ENCODE data around the gene HCRT.

HCRT gene

GRCh38 chr17:42184713-42185620 lies at the start of gene HCRT:
Gene HCRT (minus strand): TSS chr17:42185452. CDS start chr17:42185365, 87 bp downstream.
- DNase-seq (ENCODE audit: low read depth): no peak
- no peak for TF ChIP-seq CTCF (conservative IDR thresholded peaks at IDR 0.05; ENCODE audit: control insufficient read depth, insufficient read depth, low read depth, low read length)
- no peak within 1 kb of the TSS for H3K4me3 ChIP-seq (ENCODE audit: control insufficient read depth, low read depth, low read length)

- TF ChIP-seq CTCF (conservative IDR thresholded peaks at IDR 0.05; ENCODE audit: control insufficient read depth, insufficient read depth, low read depth, low read length): no peak
- DNase-seq (ENCODE audit: low read depth): no peak
- no peak overlapping the region for H3K4me3 ChIP-seq (ENCODE audit: control insufficient read depth, low read depth, low read length)
Measured at GRCh38 chr17:42233994-42234393, 48.7 kb upstream of the HCRT start.

GRCh38 chr17:42233156-42233555 lies 47.9 kb upstream of the HCRT start:
- no peak for TF ChIP-seq CTCF (conservative IDR thresholded peaks at IDR 0.05; ENCODE audit: control insufficient read depth, insufficient read depth, low read depth, low read length)

GRCh38 chr17:42230225-42230624 lies 45.0 kb upstream of the HCRT start:
- H3K4me3 ChIP-seq (ENCODE audit: control insufficient read depth, low read depth, low read length): no peak overlapping the region
- no peak for DNase-seq (ENCODE audit: low read depth)
- no peak for TF ChIP-seq CTCF (conservative IDR thresholded peaks at IDR 0.05; ENCODE audit: control insufficient read depth, insufficient read depth, low read depth, low read length)

More at GRCh38 chr17:42233156-42233555, 47.9 kb upstream of the HCRT start:
- H3K4me3 ChIP-seq (ENCODE audit: control insufficient read depth, low read depth, low read length): no peak overlapping the region
- DNase-seq (ENCODE audit: low read depth): peak; percentile 36

GRCh38 chr17:42227849-42228700 lies 42.8 kb upstream of the HCRT start:
- H3K4me3 ChIP-seq (ENCODE audit: control insufficient read depth, low read depth, low read length): no peak overlapping the region
- TF ChIP-seq CTCF (conservative IDR thresholded peaks at IDR 0.05; ENCODE audit: control insufficient read depth, insufficient read depth, low read depth, low read length): no peak
- peak; percentile 33 for DNase-seq (ENCODE audit: low read depth)

DNA sequence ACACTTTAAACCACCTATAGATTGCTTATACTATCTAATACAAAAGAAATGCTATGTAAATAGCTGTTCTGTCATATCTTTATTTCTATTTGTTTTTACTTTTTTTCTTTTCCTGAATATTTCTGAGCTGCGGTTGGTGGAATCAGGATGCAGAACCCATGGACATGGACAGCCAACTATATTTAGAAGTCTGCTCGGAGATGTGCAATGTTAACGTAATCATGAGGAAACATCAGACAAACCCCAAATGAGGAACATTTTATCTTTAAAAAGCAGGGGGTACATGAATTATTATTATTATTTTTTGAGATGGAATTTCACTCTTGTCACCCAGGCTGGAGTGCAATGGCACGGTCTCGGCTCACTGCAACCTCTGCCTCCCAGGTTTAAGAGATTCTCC lies 40.4 kb upstream of the HCRT start:
- no peak for DNase-seq (ENCODE audit: low read depth)
- no peak overlapping the region for H3K4me3 ChIP-seq (ENCODE audit: control insufficient read depth, low read depth, low read length)
- TF ChIP-seq CTCF (conservative IDR thresholded peaks at IDR 0.05; ENCODE audit: control insufficient read depth, insufficient read depth, low read depth, low read length): no peak
